PC-3 (cell line): ENCODE results near the gene ELN. TPM values are rescaled to one million over a fixed set of nuclear protein-coding genes. Genes with fewer than 3 reads are reported as not detected.

Experiments
- ATAC-seq: fragments of 200-7000 bp; cut with Tn5 transposase; 2 replicates; pipeline ENCODE4 v1.9.1; 2020; ENCODE audit warnings: mild to moderate bottlenecking, moderate library complexity
- BruUV-seq: library from RNA; stranded (reverse); fragments of 400-500 nt; replicated peaks from 2 replicates; lab custom pipeline; 2021; lab: Mats Ljungman, UMichigan
- CTCF ChIA-PET: fragments of 300-600 bp; sonication (Branson Sonifier 250); formaldehyde crosslinking; loops from one replicate; lab custom pipeline; 2022; ENCODE audit warnings: antibody characterized with exemption; lab: Charles Lee
- POLR2A ChIA-PET: fragments of 300-600 bp; sonication (Branson Sonifier 250); formaldehyde crosslinking; loops from one replicate; lab custom pipeline; 2022; ENCODE audit warnings: antibody characterized with exemption; ENCODE audit not compliant: unreplicated experiment; lab: Charles Lee
- DNase-seq: peaks from one replicate; pipeline ENCODE4 v3.0.0-alpha.2; 2015
- H2AFZ ChIP-seq: fragments of 300-600 bp; sonication (generic); 2 replicates; pipeline ENCODE4 v1.6.0; 2016; ENCODE audit warnings: antibody characterized with exemption, low read length
- H3F3A ChIP-seq: fragments of 300-600 bp; sonication (generic); one replicate; pipeline ENCODE4 v1.6.0; 2017; ENCODE audit warnings: antibody characterized with exemption, low read length, control low read depth, mild to moderate bottlenecking; ENCODE audit not compliant: unreplicated experiment
- H3K27ac ChIP-seq: fragments of 300-600 bp; sonication (generic); 2 replicates; pipeline ENCODE4 v1.5.1; 2016; ENCODE audit warnings: mild to moderate bottlenecking, low read length
- H3K27me3 ChIP-seq: fragments of 300-600 bp; sonication (generic); 2 replicates; pipeline ENCODE4 v1.6.1; 2016; ENCODE audit warnings: low read length, mixed read lengths
- H3K36me3 ChIP-seq: fragments of 300-600 bp; sonication (generic); 2 replicates; pipeline ENCODE4 v1.6.1; 2016; ENCODE audit warnings: low read depth, mixed run types, low read length, mixed read lengths
- H3K4me1 ChIP-seq: fragments of 300-600 bp; sonication (generic); 2 replicates; pipeline ENCODE4 v1.5.1; 2016; ENCODE audit warnings: low read length; ENCODE audit not compliant: insufficient read depth
- H3K4me2 ChIP-seq: fragments of 300-600 bp; sonication (generic); 2 replicates; pipeline ENCODE4 v1.6.0; 2016; ENCODE audit warnings: low read length
- H3K4me3 ChIP-seq: fragments of 300-600 bp; sonication (generic); 2 replicates; pipeline ENCODE4 v1.5.1; 2016; ENCODE audit warnings: mild to moderate bottlenecking, low read length, mixed read lengths
- H3K79me2 ChIP-seq: fragments of 300-600 bp; sonication (generic); 2 replicates; pipeline ENCODE4 v1.6.1; 2017; ENCODE audit warnings: low read length, mixed read lengths
- H3K9ac ChIP-seq: fragments of 300-600 bp; sonication (generic); 2 replicates; pipeline ENCODE4 v1.6.0; 2016; ENCODE audit warnings: mild to moderate bottlenecking, low read length
- H3K9me2 ChIP-seq: fragments of 300-600 bp; sonication (generic); replicated peaks from 2 replicates; pipeline ENCODE4 v1.6.1; 2016; ENCODE audit warnings: mixed run types, low read length, mixed read lengths
- H3K9me3 ChIP-seq: fragments of 300-600 bp; sonication (generic); 2 replicates; pipeline ENCODE4 v1.6.1; 2016; ENCODE audit warnings: low read length, mixed read lengths
- H4K20me1 ChIP-seq: fragments of 300-600 bp; sonication (generic); 2 replicates; pipeline ENCODE4 v1.6.1; 2016; ENCODE audit warnings: low read length, mixed read lengths
- EZH2 ChIP-seq: fragments of 300-600 bp; sonication (generic); IDR thresholded peaks from one replicate; pipeline ENCODE4 v1.6.1; 2017; ENCODE audit warnings: antibody characterized with exemption, mild to moderate bottlenecking, low read length; ENCODE audit not compliant: unreplicated experiment
- EZH2phosphoT487 ChIP-seq: fragments of 300-600 bp; sonication (generic); IDR thresholded peaks from 2 replicates; pipeline ENCODE4 v1.6.1; 2018; ENCODE audit warnings: mild to moderate bottlenecking, antibody characterized with exemption, low read length, borderline replicate concordance
- intact Hi-C: fragments of 100-400 bp; cut with micrococcal nuclease; formaldehyde crosslinking; loops from 2 replicates; pipeline ENCODE4 v1.9.0; 2023
- total RNA-seq: library from RNA; depleted of rRNA; stranded (reverse); fragments of >200 nt; gene quantifications from 2 replicates; pipeline ENCODE4 v1.2.3, GENCODE V29; 2014
- TF ChIP-seq, protein P1 (sequence below): fragments of 300-600 bp; sonication (generic); conservative IDR thresholded peaks from 2 replicates; pipeline ENCODE4 v1.5.1; 2017; ENCODE audit warnings: antibody characterized with exemption, low read depth, mild to moderate bottlenecking, low read length

Gene ELN
- total RNA-seq, 1 experiment from 2014 or later: 0.07 TPM

DNA sequence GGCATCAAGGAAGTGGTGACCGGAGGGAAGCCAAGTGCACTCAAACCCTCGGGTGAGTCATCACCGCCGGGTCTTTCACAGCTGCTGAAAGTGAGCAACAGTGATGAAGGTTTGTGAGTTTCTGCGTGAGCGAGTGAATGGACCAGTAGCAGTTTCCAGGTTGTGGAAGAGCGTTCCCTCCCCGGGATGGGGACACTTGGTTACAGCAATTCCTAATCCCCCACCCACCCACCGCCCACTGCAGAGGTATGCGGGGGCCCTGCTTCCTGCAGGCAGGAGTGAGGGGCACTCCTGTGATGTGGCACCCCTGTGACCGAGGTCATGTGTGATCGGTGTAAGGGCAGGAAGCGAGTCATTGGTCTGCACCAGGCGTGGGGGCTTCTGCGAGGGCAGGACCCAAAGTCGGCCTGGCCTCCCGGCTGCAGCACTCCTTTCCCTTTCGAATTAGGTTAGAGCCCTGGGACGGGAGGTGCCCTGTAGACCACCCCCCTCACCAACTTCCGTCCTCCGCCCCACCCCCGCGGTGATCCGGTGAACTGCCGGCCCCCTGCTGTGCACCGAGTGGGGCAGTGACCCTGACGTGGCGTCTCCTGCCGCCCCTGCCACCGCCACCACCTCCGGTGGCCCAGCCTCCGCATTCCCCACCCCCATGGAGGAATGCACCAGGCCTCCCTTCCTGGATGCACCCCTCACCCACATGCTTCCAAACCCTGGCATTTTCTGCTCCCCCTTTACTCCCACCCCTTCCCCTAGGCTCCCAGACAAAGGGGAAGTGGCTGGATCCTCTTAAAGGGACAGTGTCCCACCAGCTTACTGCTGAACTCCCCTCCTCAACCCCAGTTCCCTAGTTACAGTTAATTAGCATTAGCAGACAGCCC lies 66.5 kb downstream of the ELN start:
- H3K27me3 ChIP-seq: no peaks in the 10 kb centered on the region
- H3K9ac ChIP-seq: peak overlapping the region; percentile 35; the same call in 1 of the 2 replicates
- H2AFZ ChIP-seq: 0 out of 2 replicates have a peak overlapping the region, but pooled peaks have one; percentile 4
- ChIA-PET CTCF (no interaction called here), POLR2A (interaction anchor here (0.7 kb wide), 1 partner anchor 11 kb away, joined by 3 read pairs; the partner anchor contains the start of gene LIMK1)
- intact Hi-C loops: no loop called here
- H4K20me1 ChIP-seq: no peaks in the 10 kb centered on the region
- H3K4me2 ChIP-seq: peak overlapping the region; percentile 73
- H3K79me2 ChIP-seq: peaks cover 12% of the 10 kb centered on the region
- peak overlapping the region; percentile 73 for H3K27ac ChIP-seq
- peaks cover 11% of the 10 kb centered on the region for H3F3A ChIP-seq
- no peak for TF ChIP-seq EZH2
- TF ChIP-seq EZH2phosphoT487: no peak
- TF ChIP-seq, protein P1, sequence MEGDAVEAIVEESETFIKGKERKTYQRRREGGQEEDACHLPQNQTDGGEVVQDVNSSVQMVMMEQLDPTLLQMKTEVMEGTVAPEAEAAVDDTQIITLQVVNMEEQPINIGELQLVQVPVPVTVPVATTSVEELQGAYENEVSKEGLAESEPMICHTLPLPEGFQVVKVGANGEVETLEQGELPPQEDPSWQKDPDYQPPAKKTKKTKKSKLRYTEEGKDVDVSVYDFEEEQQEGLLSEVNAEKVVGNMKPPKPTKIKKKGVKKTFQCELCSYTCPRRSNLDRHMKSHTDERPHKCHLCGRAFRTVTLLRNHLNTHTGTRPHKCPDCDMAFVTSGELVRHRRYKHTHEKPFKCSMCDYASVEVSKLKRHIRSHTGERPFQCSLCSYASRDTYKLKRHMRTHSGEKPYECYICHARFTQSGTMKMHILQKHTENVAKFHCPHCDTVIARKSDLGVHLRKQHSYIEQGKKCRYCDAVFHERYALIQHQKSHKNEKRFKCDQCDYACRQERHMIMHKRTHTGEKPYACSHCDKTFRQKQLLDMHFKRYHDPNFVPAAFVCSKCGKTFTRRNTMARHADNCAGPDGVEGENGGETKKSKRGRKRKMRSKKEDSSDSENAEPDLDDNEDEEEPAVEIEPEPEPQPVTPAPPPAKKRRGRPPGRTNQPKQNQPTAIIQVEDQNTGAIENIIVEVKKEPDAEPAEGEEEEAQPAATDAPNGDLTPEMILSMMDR: no peak
- no TSS peak for BruUV-seq
- peaks cover 20% of the 10 kb centered on the region for H3K36me3 ChIP-seq
- H3K4me3 ChIP-seq: peak overlapping the region; percentile 23; the same call in 1 of the 2 replicates
- peaks cover 11% of the 10 kb centered on the region for H3K9me3 ChIP-seq
- no peaks in the 10 kb centered on the region for H3K9me2 ChIP-seq
- ATAC-seq (peak; percentile 84), DNase-seq (peak; percentile 93)
- H3K4me1 ChIP-seq: peaks cover 41% of the 10 kb centered on the region

DNA sequence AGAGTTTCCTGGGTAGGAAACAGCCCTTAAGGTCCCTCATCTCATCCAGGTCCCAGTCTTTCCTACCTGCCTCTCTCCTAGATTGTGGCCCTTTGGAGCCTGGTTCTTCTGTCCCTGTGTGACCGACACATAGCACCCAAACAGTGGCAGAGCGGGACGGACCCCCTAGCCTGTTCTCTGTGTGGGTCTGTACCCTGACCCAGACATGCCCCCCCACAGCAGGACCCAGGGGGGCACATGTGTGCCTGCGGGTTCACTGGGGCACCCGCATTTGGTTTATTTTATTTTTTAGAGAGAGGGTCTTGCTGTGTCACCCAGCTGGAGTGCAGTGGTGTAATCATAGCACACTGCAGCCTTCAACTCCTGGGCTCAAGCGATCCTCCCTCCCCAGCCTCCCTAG lies 67.2 kb downstream of the ELN start:
- H3K27ac ChIP-seq: peak overlapping the region; percentile 73
- H3K9me3 ChIP-seq: peaks cover 11% of the 10 kb centered on the region
- H3K4me1 ChIP-seq: peaks cover 41% of the 10 kb centered on the region
- H4K20me1 ChIP-seq: no peaks in the 10 kb centered on the region
- H3K27me3 ChIP-seq: no peaks in the 10 kb centered on the region
- no peak overlapping the region for H3K4me3 ChIP-seq
- ATAC-seq (no peak), DNase-seq (no peak)
- H3K79me2 ChIP-seq: peaks cover 12% of the 10 kb centered on the region
- H3K36me3 ChIP-seq: peaks cover 20% of the 10 kb centered on the region
- H3K9ac ChIP-seq: no peak overlapping the region
- no peak overlapping the region for H2AFZ ChIP-seq
- BruUV-seq: no TSS peak
- no peaks in the 10 kb centered on the region for H3K9me2 ChIP-seq
- ChIA-PET POLR2A (no interaction called here), CTCF (no interaction called here)
- peak overlapping the region; percentile 73 for H3K4me2 ChIP-seq
- no peak for TF ChIP-seq EZH2phosphoT487
- TF ChIP-seq, protein P1: no peak
- no peak for TF ChIP-seq EZH2
- intact Hi-C loops: no loop called here
- H3F3A ChIP-seq: peaks cover 11% of the 10 kb centered on the region
